GM18520 (cell line): ENCODE measurements around the gene ATXN1.
"Not testable (repeated sequence)": the region's sequence is repeated elsewhere in the genome, so short reads cannot be mapped to it uniquely, and the experiment has no call there.

Source experiments
- ATAC-seq: cut with Tn5 transposase; IDR thresholded peaks from one replicate; pipeline ENCODE4 v1.9.1; 2021; ENCODE audit not compliant: unreplicated experiment

ATXN1 gene

DNA sequence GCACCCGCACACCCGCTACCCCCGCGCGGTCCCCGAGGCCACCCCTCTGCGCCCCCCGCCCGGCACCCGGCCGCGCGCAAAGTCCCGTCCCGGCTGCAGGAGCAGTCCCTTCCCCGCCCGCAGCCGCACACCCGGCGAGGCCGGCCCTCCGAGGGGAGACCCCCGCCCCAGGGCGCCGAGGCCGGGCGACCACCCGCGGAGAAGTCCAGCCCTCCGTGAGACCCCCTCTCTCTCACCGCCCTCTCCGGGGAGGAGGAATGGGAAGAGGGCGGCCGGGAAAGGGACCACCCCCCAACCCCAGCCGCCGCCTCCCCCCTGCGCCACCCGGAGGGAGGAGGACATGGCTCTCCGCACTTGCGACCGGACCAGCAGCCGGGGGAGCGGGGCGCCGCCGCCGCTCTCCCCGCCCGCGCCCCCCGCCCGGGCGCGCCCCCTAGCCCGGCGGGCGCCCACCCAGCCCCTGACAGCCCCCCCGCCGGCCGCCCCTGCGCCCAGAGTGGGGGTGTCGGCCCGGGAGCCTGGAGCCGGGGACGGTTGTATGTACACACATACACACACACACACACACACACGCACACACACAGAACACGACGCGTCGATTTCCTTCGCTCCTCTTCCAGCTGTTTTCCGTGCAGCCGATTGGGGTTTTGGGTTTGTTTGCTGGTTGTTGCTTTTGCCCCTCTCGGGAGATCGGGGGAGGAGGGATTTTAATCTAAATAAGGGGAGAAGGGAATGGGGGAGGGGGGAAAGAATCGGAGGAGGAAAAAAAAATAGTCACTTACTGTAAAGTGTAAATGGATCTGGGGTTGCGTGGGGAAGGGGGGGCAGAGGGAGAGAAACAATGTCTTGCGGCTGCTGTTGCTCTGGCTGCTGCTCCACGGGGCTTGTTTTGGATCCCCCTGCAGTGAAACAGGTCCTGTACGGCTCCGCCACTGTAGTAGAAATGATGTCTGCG is at the start of gene ATXN1:
Gene ATXN1, minus strand, starts transcription at position 945 of the 955 bp plus-strand sequence.
- ATAC-seq: no peak

DNA sequence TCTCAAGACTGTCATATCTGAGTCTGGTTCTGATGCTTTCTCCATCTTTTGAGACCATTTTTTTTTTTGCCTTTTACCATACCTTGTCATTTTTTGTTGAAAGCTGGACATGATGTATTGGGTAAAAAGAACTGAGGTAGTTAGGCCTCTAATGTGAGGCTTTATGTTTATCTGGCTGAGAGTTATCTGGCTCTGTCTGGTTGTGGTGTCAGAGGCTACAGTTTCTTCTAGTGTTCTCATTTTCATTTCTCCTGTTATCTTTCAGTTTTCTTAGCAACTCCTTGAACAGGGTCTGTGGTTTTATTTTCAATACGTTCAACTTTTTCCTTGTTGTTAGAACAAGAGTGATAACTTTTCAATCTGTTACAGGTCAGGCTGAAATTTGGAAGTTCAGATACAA is 49.2 kb upstream of the ATXN1 start:
- ATAC-seq: no peak

DNA sequence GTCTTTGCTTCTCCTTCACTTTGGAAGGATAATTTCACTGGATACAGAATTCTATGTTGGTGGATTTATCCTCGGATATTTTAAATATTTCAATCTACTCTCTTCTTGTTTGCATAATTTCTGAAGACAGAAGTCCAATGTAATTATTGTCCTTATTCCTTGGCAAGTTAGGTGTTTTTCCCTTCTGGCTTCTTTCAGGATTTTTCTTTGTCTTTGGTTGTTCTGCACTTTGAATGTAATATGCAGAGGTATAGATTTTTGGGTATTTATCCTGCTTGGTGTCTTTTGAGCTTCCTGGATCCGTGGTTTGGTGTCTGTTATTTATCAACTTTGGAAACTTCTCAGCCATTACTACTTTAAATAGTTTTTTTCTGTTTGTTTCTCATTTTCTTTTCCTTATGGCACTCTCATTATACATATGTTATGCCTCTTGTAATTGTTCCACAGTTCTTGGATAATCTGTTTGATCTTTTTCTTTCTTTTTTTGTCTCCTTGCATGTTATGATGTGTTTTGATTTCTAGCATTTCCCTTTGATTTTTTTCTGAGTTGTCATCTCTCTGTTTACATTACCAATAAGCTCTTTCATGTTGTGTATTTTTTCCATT is 48.6 kb upstream of the ATXN1 start:
- no peak for ATAC-seq

DNA sequence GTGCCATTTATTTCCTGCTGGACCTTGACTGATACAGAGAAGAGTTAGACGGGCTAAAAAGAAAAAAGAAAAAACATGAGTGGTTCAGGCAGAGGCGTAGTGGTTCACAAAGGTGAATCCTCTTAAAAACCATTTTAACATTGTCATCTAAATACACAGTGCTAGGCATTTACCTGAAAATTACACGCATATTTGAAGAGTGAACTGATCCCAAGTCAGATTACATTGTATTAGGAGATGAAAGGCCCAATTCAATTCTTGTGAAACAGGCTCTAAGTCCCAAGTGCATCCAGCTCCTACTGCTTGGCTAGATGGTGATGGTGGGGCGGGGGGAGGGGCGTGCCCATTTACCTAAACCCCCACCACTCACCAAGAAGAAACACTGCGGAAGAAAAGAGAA is 46.7 kb upstream of the ATXN1 start:
- ATAC-seq: no peak

DNA sequence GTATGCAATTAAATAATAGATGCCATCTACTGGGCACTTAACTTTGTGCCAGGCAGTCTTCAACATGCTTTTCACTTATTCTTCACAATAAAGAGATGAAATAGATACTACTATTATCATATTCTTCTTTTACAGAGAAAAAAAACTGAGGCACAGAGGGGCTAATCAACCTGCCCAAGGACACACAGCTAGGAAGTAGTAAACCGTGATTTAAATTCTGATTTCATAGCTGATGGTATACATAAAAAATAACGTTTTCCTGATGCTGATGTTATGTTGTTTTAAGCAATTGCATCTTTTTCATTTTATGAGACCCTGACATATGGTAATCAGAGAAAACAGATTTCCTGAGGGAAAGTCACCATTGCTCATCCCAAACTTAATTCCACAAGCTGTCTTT is 45.1 kb upstream of the ATXN1 start:
- no peak for ATAC-seq

DNA sequence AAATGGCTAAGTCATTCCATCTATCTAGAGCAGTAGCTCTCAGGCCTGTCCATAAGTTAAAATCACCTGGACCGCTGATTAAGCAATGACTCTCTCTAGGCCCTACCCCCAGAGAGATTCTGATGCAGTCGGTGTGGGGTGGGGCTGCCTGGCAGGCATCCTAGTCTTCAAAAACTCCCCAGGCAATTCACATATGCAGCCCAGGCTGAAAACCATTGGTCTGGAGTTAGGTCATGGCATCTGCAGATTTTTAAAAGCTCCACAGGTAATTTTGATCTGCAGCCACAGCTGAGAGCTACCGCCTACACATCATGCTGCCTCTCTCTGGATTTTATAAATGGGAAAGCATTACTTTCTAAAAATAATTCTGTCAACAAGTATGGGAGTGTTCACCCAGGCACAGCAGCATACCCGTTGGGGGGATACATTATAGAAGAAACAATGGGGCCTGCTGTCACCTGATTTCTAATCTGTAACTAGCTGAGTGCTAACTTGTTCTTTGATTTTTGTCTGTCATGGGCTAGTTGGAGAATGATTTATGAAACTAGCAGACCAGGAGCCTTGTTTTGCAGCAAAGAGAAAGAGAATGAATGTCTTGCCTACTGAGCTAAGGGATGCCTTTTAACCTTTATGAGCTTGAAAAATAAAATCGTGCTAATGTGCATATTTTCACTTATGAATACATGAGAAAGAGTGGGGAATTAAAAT is 44.1 kb upstream of the ATXN1 start:
- no peak for ATAC-seq

DNA sequence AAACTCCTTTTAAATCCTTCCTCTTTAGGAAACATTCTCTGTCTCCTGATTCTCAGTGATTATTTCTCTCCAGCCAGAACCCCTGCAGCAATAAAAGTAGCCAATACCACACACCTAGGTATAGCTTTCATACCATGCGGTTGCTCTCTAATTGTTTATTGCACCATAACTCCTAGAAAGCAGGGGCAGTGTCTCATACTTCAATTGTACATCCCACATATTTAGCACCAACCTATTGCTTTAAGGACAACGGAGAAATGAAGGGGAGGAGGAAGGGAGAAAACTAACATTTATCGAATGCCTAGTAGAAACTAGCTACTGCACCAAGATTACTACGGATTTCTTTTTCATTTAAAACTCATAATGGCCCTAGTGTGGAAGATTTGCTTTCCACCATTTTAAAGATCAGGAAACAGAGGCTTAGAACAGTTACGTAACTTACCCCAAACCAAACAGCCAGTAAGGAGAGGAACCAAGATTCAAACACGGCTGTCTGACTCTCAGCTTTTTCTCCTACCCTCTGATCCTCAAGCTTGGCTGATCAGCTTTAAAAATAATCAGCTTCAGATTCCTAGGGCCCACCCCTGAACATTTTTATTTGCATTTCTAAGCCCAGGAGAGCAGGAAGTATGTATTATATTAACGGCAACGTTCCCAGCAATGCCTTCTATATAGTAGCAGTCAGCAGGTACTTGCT is 43.4 kb upstream of the ATXN1 start:
- no peak for ATAC-seq

DNA sequence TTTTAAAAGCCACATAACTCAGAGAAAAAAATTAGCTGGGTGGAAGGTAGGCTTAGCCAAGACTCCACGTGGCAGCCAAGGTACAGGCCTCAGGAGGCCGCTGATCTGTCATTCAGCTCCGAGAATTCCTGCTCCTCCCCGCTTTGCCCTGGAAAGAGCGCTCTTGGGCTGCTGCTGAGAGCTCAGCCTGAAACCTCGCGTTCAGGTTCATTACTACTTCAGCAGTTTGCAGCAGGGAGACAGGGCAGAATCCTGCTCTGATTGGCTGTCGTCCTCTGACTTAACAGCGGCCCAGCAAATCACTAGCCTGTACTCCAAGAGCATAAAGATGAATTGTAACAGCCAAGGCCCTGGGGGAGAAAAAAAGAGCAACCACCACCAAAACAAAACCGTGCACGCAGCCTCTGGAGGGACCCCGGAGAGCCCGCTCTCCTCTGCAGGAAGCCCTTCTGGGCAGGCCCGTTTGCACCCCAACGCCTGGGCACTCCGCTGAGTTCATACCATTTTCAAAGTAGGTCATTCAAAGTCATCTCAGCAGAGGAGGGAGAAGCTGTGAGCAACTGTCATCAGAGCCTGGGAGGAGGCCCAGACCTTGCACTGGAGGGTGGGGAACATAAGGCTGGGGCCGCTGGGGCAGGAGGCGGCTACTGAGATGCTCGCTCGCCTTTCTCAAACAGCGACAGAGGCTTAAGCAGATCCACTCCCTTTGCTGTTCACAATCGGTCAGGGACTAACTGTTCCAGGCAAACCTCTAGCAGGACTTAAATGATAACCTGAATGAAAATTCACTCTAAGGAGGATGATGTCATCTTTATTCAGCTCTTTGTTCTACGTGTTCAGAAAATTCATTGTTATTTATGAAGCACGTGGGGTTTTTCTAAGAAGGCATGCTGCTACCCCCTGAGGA is 42.3 kb upstream of the ATXN1 start:
- no peak for ATAC-seq

DNA sequence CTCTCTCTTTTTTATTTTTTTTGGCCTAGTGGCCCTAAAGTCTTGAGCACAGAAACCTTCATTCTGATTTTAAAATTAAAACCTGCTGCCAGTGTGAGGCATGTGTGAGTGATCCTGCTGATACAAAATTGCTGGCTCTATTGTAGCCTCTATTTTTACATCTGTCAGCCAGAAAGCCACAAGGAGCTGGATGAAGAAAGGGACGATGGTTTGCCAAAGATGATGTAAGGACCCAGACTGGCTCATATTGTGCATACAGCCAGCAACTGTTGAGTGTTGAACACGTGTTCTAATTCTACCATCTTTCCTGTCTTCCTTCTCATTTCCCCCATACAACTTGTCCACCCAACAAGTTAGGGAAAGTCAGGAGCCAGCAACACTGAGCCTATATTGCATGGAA is 40.8 kb upstream of the ATXN1 start:
- ATAC-seq: no peak

DNA sequence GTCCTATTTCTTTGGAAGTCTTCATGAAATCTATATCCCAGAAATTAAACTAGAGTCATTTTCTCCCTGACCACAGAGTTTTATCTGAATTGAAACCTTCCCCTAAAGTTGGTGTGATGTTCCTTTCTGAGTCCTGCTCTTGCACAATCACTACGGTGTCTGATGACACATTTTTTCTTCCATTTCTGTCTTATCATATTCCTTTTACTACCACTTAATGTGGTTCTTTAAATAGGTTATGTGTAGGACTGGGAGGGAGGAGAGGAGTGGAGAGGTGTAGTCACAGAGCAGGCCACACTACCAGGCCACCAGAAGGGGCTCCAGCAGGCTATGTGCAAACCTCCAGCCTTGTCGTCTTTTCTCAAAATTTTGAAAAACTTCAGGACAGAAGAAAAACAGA is 39.7 kb upstream of the ATXN1 start:
- no peak for ATAC-seq

DNA sequence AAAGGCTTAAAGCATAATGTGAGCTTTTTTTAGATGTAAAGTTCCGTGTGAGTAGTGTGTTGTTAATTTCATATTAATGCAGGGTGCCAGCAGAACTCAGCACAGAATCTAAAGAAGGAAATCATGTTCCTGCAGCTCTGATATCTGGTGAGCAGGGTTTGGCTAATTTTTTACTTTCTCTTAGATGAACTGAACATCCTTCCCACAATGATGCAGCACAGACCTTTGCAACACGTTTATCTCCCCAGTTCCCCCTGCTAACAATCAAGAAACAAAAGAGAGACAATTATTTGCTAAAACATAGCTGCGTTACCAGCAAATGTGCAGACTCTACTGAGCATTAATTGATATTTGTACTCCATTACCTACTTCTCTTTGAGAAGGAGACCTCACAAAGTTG is 39.1 kb upstream of the ATXN1 start:
- no peak for ATAC-seq

DNA sequence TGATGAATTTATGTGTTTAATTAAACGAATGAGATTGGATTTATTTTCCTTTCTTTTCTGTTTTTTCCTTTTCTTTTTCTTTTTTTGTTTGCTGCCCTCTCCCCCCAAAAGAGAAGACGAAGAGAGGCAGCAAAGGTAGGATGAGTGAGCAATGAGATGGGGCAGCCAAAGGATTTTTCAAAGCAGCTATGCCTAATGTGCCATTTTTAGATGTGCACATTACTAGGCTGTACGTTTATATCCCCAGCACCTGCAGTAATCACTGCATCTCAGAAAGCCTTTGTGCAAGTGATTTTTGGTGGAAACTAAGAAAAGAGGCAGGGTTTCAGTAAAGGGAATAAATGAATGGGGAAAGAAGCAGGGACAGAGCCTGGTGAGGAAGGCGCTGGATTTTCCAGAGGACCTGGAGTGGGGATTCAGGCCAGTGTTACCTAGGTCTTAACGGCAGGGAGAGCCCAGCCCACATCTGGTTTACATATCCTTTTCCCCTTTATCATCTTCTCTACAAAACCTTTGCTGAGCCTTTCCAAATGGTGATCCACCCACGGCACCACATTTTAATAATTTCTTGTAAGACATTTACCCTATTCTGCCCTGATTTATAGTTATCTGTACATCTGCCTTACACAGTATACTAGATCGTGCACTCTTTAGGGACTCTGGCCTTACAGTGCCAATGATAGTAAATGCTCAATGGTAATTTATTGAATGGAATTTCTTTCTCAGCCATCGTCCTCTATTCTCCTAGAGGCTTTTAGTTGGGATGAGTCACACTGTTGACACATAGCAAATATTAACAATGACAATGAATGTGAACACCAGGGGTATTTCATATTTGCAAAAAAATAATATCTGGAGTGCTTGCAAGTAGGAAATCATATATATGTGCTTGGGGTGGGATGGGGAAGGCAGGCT is 38.3 kb upstream of the ATXN1 start:
- no peak for ATAC-seq

DNA sequence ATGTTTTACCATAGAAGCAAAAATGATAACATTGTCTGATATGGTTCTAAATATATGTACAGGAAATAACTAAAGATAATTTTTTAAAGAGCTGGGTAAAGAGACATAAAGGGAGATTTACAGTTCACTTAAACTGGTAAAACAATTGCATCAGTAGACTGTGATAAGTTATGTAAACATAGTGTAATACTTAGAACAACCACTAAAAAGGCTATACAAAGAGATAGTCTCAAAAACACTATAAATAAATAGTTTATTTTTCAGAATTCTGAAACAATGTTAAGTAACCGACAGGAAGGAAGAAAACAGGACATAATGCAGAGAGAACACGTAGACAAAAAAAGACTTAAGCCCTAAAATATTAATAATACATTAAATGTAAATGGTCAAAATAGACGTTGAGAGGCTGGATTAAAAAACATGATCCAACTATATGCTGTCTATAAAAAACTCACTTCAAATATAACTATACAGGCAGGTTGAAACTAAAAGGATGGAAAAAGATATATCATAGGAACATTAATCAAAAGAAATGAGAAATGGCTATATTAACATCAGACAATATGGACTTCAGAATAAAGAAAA is 32.7 kb upstream of the ATXN1 start:
- ATAC-seq: no peak

DNA sequence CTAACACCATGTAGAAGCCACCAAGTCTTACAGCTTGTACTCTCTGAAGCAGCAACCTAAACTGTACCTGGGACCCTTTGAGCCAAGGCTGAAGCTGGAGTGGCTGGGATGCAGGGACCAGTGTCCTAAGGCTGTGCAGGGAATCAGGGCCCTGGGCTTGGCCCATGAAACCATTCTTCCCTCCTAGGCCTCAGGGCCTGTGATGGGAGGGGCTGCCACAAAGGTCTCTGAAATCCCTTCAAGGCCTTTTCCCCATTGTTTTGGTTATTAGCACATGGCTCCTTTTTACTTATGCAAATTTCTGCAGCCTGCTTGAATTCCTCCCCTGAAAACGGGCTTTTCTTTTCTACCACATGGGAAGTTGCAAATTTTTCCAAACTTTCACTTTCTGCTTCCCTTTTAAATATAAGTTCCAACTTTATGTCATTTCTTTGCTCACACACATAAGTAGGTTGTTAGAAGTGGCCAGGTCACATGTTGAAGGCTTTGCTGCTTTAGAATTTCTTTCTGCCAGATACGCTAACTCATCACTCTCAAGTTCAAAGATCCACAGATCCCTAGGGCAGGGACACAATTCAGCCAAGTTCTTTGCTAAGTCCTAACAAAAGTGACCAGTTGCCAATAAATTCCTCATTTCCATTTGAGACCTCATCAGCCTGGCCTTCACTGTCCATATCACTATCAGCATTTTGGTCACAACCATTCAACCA is 28.2 kb upstream of the ATXN1 start:
- no peak for ATAC-seq

DNA sequence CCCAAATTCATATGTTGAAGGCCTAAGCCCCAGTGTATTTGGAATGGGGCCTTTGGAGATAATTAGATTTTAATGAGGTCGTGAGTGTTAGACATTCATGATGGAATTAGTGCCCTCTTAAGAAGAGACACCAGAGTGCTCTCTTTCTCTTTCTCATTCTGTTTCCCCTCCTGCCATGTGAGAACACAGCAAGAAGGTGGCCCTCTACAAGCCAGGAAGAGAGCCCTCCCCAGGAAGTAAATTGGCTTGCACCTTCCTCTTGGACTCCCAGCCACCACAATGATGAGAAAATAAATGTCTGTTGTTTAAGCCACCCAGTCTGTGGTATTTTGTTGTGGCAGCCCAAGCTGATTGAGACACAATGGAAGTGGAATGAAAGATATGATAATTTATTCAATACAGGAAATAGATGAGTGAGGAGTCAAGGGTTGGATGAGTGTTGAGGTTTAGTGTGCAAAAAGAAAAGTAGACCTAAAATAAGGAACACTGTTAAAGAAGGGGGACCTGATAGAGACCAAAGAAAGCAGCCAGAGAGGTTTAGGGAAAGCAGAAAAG is 25.9 kb upstream of the ATXN1 start:
- no peak for ATAC-seq

DNA sequence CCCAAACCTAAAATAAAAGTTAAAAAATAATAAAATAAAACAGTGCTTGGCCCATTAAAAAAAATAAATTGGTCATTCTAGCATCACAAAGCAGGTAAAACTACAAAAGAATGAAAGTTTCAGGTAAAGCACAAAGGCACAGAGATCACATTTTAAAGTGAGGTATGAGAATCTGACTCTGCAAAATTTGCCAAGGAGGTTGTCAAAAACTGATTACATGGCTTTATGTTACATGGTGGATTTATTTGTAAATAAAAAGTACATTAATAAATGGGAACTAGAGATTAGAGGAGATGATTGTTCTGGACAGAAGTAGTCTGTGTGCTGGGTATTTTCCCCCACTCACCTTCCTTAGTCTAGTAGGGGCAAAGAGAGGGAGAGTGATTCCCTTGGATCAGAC is 24.2 kb upstream of the ATXN1 start:
- no peak for ATAC-seq

DNA sequence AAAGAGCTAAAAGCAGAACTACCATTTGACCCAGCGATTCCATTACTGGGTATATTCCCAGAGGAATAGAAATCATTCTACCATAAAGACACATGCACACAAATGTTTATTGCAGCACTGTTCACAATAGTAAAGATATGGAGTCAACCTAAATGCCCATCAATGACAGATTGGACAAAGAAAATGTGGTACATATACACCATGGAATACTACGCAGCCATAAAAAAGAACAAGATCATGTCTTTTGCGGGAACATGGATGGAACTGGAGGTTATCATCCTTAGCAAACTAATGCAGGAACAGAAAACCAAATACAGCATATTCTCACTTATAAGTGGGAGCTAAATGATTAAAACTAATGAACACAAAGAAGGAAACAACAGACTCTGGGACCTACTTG is 23.7 kb upstream of the ATXN1 start:
- ATAC-seq: not testable (repeated sequence)
